Measurements from ENCODE around the gene APOL2.

DNA sequence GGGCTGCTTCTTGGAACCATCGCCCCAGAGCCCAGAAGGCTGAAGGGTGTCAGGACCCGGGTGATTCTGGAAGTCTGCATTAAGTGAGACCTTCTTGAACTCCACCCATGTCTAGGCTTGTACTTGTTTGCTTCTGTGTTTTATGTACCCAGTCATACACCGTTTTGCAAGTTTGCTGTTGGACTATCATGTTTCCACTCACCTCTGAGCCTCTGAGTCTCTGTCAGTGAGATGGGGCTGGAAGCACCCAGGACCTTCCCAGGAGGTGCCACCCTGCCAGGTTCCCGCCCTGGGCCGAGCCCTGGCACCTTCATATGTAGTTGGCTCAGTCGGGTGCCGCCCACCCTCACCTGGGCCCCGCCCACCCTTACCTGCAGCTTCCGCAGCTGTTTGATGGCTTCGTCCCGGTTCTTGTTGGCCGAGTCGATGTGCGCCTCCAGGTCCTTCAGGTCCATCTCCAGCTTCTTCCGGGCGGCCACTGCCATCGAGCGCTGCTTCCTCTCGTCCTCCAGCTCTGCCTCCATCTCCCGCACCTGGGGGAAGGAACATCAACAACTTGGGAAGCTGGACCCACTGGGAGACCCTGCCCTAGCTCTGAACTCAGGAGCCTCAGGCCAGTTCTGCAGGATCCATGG, 48.7 kb upstream of the APOL2 start:
- TF ChIP-seq POLR2A (IDR thresholded peaks at IDR 0.05) (no peak), EP300 (IDR thresholded peaks at IDR 0.05) (no peak)
- TF ChIP-seq, protein P1, sequence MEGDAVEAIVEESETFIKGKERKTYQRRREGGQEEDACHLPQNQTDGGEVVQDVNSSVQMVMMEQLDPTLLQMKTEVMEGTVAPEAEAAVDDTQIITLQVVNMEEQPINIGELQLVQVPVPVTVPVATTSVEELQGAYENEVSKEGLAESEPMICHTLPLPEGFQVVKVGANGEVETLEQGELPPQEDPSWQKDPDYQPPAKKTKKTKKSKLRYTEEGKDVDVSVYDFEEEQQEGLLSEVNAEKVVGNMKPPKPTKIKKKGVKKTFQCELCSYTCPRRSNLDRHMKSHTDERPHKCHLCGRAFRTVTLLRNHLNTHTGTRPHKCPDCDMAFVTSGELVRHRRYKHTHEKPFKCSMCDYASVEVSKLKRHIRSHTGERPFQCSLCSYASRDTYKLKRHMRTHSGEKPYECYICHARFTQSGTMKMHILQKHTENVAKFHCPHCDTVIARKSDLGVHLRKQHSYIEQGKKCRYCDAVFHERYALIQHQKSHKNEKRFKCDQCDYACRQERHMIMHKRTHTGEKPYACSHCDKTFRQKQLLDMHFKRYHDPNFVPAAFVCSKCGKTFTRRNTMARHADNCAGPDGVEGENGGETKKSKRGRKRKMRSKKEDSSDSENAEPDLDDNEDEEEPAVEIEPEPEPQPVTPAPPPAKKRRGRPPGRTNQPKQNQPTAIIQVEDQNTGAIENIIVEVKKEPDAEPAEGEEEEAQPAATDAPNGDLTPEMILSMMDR (IDR thresholded peaks at IDR 0.05), result no peak

All from suprapubic skin (tissue), 3 donors.